HepG2 (cell line): ENCODE results near the gene EYA2.

Experiments
- CTCF ChIP-seq: sonication (generic); formaldehyde crosslinking; IDR thresholded peaks from 2 replicates; pipeline ENCODE4 v1.5.0; 2020; ENCODE audit warnings: mild to moderate bottlenecking, missing genetic modification reagents, moderate library complexity
- GATAD2A ChIP-seq: IDR thresholded peaks from 2 replicates; pipeline ENCODE4 v1.6.1; 2016
- LRRFIP1 ChIP-seq: sonication (generic); formaldehyde crosslinking; conservative IDR thresholded peaks from 2 replicates; pipeline ENCODE4 v1.4.0; 2020; ENCODE audit warnings: missing genetic modification reagents
- RAD21 ChIP-seq: fragments of 450-650 bp; formaldehyde crosslinking; IDR thresholded peaks from 2 replicates; pipeline ENCODE4 v1.5.0; 2020; ENCODE audit warnings: mild to moderate bottlenecking
- ZBTB38 ChIP-seq: sonication (generic); formaldehyde crosslinking; IDR thresholded peaks from 2 replicates; pipeline ENCODE4 v1.5.1; 2020; ENCODE audit warnings: mild to moderate bottlenecking, missing genetic modification reagents
- ZNF24 ChIP-seq: fragments of 450-650 bp; IDR thresholded peaks from 2 replicates; pipeline ENCODE4 v1.6.1; 2017; ENCODE audit warnings: antibody characterized with exemption, mild to moderate bottlenecking
- ZNF430 ChIP-seq: sonication (generic); formaldehyde crosslinking; IDR thresholded peaks from 2 replicates; pipeline ENCODE4 v1.9.0; 2021; ENCODE audit warnings: mild to moderate bottlenecking, missing genetic modification reagents
- ZNF781 ChIP-seq: sonication (generic); formaldehyde crosslinking; IDR thresholded peaks from 2 replicates; pipeline ENCODE4 v1.5.1; 2020; ENCODE audit warnings: borderline replicate concordance, mild to moderate bottlenecking, missing genetic modification reagents; ENCODE audit errors: not compliant biosample characterization

- TF ChIP-seq ZNF24 (no peak), CTCF (no peak), RAD21 (CRISPR knock-in tag) (no peak), LRRFIP1 (no peak), ZNF781 (no peak), GATAD2A (CRISPR knock-in tag) (no peak), ZBTB38 (CRISPR knock-in tag) (no peak), ZNF430 (CRISPR knock-in tag) (no peak)
These were observed 316.4 kb downstream of the EYA2 start for GRCh38 chr20:47211036-47211435.
